Measurements from ENCODE around the gene LSAMP. TPM values are rescaled to one million over a fixed set of nuclear protein-coding genes. Genes with fewer than 3 reads are reported as not detected.

LSAMP gene
- total RNA-seq, 1 donor from 2014 or later = 18.0 TPM

GRCh38 chr3:116267116-116267515 is 178.2 kb downstream of the LSAMP start:
- Histone ChIP-seq H3K9me3 (ENCODE audit: low read depth) (no peaks in the 10 kb centered on the region), H3K36me3 (no peaks in the 10 kb centered on the region), H3K9ac (no peak overlapping the region), H3K4me2 (no peak overlapping the region), H3K4me3 (no peak overlapping the region), H3F3A (ENCODE audit: low read depth) (peaks cover 7% of the 10 kb centered on the region), H2AFZ (replicated peaks) (no peak overlapping the region), H3K27ac (peak overlapping the region; percentile 16), H4K20me1 (ENCODE audit: low read depth) (peaks cover 9% of the 10 kb centered on the region), H3K79me2 (ENCODE audit: low read depth) (no peaks in the 10 kb centered on the region), H3K4me1 (peaks cover 24% of the 10 kb centered on the region), H3K27me3 (no peaks in the 10 kb centered on the region)
- Mint-ChIP-seq H3K27me3 (ENCODE audit: insufficient read depth, low read depth) (no peaks in the 10 kb centered on the region), H3K4me1 (peaks cover 28% of the 10 kb centered on the region), H3K36me3 (peaks cover 1% of the 10 kb centered on the region), H3K9me3 (no peaks in the 10 kb centered on the region), H3K27ac (no peak overlapping the region), H3K4me3 (no peak overlapping the region)
- DNase-seq (ENCODE audit: low spot score) = no peak
- TF ChIP-seq, protein P1, sequence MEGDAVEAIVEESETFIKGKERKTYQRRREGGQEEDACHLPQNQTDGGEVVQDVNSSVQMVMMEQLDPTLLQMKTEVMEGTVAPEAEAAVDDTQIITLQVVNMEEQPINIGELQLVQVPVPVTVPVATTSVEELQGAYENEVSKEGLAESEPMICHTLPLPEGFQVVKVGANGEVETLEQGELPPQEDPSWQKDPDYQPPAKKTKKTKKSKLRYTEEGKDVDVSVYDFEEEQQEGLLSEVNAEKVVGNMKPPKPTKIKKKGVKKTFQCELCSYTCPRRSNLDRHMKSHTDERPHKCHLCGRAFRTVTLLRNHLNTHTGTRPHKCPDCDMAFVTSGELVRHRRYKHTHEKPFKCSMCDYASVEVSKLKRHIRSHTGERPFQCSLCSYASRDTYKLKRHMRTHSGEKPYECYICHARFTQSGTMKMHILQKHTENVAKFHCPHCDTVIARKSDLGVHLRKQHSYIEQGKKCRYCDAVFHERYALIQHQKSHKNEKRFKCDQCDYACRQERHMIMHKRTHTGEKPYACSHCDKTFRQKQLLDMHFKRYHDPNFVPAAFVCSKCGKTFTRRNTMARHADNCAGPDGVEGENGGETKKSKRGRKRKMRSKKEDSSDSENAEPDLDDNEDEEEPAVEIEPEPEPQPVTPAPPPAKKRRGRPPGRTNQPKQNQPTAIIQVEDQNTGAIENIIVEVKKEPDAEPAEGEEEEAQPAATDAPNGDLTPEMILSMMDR (IDR thresholded peaks at IDR 0.05) = no peak
- TF ChIP-seq EZH2 (IDR thresholded peaks at IDR 0.05) (no peak), EZH2phosphoT487 (IDR thresholded peaks at IDR 0.05) (no peak)

DNA sequence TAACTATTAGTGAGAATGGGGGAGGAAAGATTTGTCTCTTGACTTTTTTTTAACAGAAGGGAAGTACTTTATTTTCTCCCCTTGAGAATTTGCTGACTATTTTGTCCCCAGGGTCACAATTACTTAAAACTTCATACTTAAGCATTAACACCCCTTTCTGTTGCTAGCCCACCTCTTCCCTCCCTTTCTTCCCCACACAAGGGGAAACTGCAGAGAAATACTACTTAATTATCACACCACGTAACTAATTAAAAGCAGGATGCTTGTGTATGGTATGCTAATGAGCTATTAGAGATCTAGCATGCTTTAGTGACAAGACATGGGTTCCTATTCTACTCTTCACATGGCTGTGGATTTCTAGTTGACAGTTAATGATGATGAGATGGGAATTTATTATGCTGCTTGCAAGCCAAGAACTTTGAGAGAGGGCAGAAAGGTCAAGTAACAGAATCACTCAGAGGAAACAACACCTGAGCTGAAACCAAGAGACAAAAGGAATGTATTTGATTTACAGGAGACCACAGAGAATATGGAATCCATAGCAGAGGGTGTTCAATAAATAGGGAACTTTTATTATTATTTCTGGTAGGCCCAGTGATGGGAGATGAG is 179.2 kb downstream of the LSAMP start:
- no peak overlapping the region for H3K4me3 ChIP-seq
- H3K27ac ChIP-seq = no peak overlapping the region
- H3K4me1 Mint-ChIP-seq = peaks cover 28% of the 10 kb centered on the region
- H3K9me3 Mint-ChIP-seq = no peaks in the 10 kb centered on the region
- no peaks in the 10 kb centered on the region for H3K27me3 ChIP-seq
- no peaks in the 10 kb centered on the region for H3K36me3 ChIP-seq
- no peaks in the 10 kb centered on the region for H3K79me2 ChIP-seq (ENCODE audit: low read depth)
- no peaks in the 10 kb centered on the region for H3K27me3 Mint-ChIP-seq (ENCODE audit: insufficient read depth, low read depth)
- H3F3A ChIP-seq (ENCODE audit: low read depth) = peaks cover 9% of the 10 kb centered on the region
- H3K4me2 ChIP-seq = peak overlapping the region; percentile 51
- H3K27ac Mint-ChIP-seq = no peak overlapping the region
- no peak for DNase-seq (ENCODE audit: low spot score)
- peaks cover 1% of the 10 kb centered on the region for H3K36me3 Mint-ChIP-seq
- no peak overlapping the region for H3K9ac ChIP-seq
- no peak overlapping the region for H2AFZ ChIP-seq (replicated peaks)
- no peak overlapping the region for H3K4me3 Mint-ChIP-seq
- TF ChIP-seq EZH2phosphoT487 (IDR thresholded peaks at IDR 0.05) (no peak), EZH2 (IDR thresholded peaks at IDR 0.05) (no peak)
- TF ChIP-seq, protein P1 (IDR thresholded peaks at IDR 0.05) = no peak
- peaks cover 31% of the 10 kb centered on the region for H3K4me1 ChIP-seq
- no peaks in the 10 kb centered on the region for H3K9me3 ChIP-seq (ENCODE audit: low read depth)
- H4K20me1 ChIP-seq (ENCODE audit: low read depth) = peaks cover 9% of the 10 kb centered on the region

- Histone ChIP-seq H3K4me1 (peaks cover 39% of the 10 kb centered on the region), H3K36me3 (no peaks in the 10 kb centered on the region), H3K4me2 (peak overlapping the region; percentile 51), H4K20me1 (ENCODE audit: low read depth) (peaks cover 9% of the 10 kb centered on the region), H3K27me3 (no peaks in the 10 kb centered on the region), H3K27ac (no peak overlapping the region), H3F3A (ENCODE audit: low read depth) (peaks cover 16% of the 10 kb centered on the region), H2AFZ (replicated peaks) (no peak overlapping the region), H3K9me3 (ENCODE audit: low read depth) (no peaks in the 10 kb centered on the region), H3K79me2 (ENCODE audit: low read depth) (no peaks in the 10 kb centered on the region), H3K4me3 (no peak overlapping the region), H3K9ac (no peak overlapping the region)
- no peaks in the 10 kb centered on the region for H3K27me3 Mint-ChIP-seq (ENCODE audit: insufficient read depth, low read depth)
- DNase-seq (ENCODE audit: low spot score) = no peak
- peaks cover 26% of the 10 kb centered on the region for H3K4me1 Mint-ChIP-seq
- H3K27ac Mint-ChIP-seq = no peak overlapping the region
- peaks cover 1% of the 10 kb centered on the region for H3K36me3 Mint-ChIP-seq
- no peak overlapping the region for H3K4me3 Mint-ChIP-seq
- no peak for TF ChIP-seq EZH2phosphoT487 (IDR thresholded peaks at IDR 0.05)
- TF ChIP-seq EZH2 (IDR thresholded peaks at IDR 0.05) = no peak
- TF ChIP-seq, protein P1 (IDR thresholded peaks at IDR 0.05) = no peak
- no peaks in the 10 kb centered on the region for H3K9me3 Mint-ChIP-seq
Observed at GRCh38 chr3:116265320-116265695, 180.0 kb downstream of the LSAMP start.

All from neural progenitor cell (in vitro differentiated cells).